ENCODE measurements around the gene PNMT. TPM values are rescaled to one million over a fixed set of nuclear protein-coding genes. Genes with fewer than 3 reads are reported as not detected.

The PNMT gene
- total RNA-seq, 1 experiment from 2014 or later: 0.71 TPM

- Histone ChIP-seq H3K27ac (peak overlapping the region; percentile 76), H3K4me3 (no peak overlapping the region), H3K36me3 (0 out of 2 replicates have a peak, but pooled peaks cover 2% of the 10 kb centered on the region), H3K4me1 (peaks cover 31% of the 10 kb centered on the region), H3K9me3 (replicated peaks) (no peaks in the 10 kb centered on the region), H3K27me3 (no peaks in the 10 kb centered on the region)
- DNase-seq: no peak
These were observed 2.0 kb upstream of the PNMT start for GRCh38 chr17:39666231-39666600.

- Histone ChIP-seq H3K4me1 (peaks cover 26% of the 10 kb centered on the region), H3K27me3 (no peaks in the 10 kb centered on the region), H3K4me3 (peak overlapping the region; percentile 65), H3K9me3 (replicated peaks) (no peaks in the 10 kb centered on the region), H3K36me3 (0 out of 2 replicates have a peak, but pooled peaks cover 2% of the 10 kb centered on the region), H3K27ac (peak overlapping the region; percentile 76)
- DNase-seq: peak; percentile 81 to 85
These were observed 1.5 kb upstream of the PNMT start for GRCh38 chr17:39666601-39667261.

GRCh38 chr17:39667262-39667944 is 850 bp upstream of the PNMT start:
- H3K36me3 ChIP-seq: no peaks in the 10 kb centered on the region
- no peaks in the 10 kb centered on the region for H3K27me3 ChIP-seq
- peaks cover 26% of the 10 kb centered on the region for H3K4me1 ChIP-seq
- peak overlapping the region; percentile 65 for H3K4me3 ChIP-seq
- no peaks in the 10 kb centered on the region for H3K9me3 ChIP-seq (replicated peaks)
- peak overlapping the region; percentile 76 for H3K27ac ChIP-seq
- peak; percentile 52 to 53 for DNase-seq

GRCh38 chr17:39669897-39670735 is 1.9 kb downstream of the PNMT start:
- H3K9me3 ChIP-seq (replicated peaks): no peaks in the 10 kb centered on the region
- H3K36me3 ChIP-seq: no peaks in the 10 kb centered on the region
- H3K27ac ChIP-seq: no peak overlapping the region
- H3K4me3 ChIP-seq: no peak overlapping the region
- no peak for DNase-seq
- H3K27me3 ChIP-seq: no peaks in the 10 kb centered on the region
- H3K4me1 ChIP-seq: peaks cover 29% of the 10 kb centered on the region

GRCh38 chr17:39670746-39671145 is 2.5 kb downstream of the PNMT start:
- Histone ChIP-seq H3K27ac (no peak overlapping the region), H3K4me3 (no peak overlapping the region), H3K27me3 (no peaks in the 10 kb centered on the region), H3K36me3 (no peaks in the 10 kb centered on the region), H3K4me1 (peaks cover 25% of the 10 kb centered on the region), H3K9me3 (replicated peaks) (no peaks in the 10 kb centered on the region)
- DNase-seq: no peak

- Histone ChIP-seq H3K9me3 (replicated peaks) (no peaks in the 10 kb centered on the region), H3K4me1 (peaks cover 14% of the 10 kb centered on the region), H3K4me3 (no peak overlapping the region), H3K27me3 (no peaks in the 10 kb centered on the region), H3K36me3 (no peaks in the 10 kb centered on the region), H3K27ac (no peak overlapping the region)
- peak; percentile 68 to 81 for DNase-seq
These were observed 3.6 kb downstream of the PNMT start for GRCh38 chr17:39671651-39672521.

GRCh38 chr17:39672522-39673334 is 4.5 kb downstream of the PNMT start:
- H3K4me3 ChIP-seq: no peak overlapping the region
- no peaks in the 10 kb centered on the region for H3K27me3 ChIP-seq
- no peak for DNase-seq
- no peaks in the 10 kb centered on the region for H3K36me3 ChIP-seq
- no peaks in the 10 kb centered on the region for H3K9me3 ChIP-seq (replicated peaks)
- H3K4me1 ChIP-seq: peaks cover 15% of the 10 kb centered on the region
- H3K27ac ChIP-seq: no peak overlapping the region

- no peaks in the 10 kb centered on the region for H3K9me3 ChIP-seq (replicated peaks)
- no peaks in the 10 kb centered on the region for H3K36me3 ChIP-seq
- DNase-seq: no peak
- H3K4me1 ChIP-seq: peaks cover 22% of the 10 kb centered on the region
- no peak overlapping the region for H3K4me3 ChIP-seq
- H3K27me3 ChIP-seq: no peaks in the 10 kb centered on the region
- H3K27ac ChIP-seq: no peak overlapping the region
These were observed 5.3 kb downstream of the PNMT start for GRCh38 chr17:39673335-39674081.

GRCh38 chr17:39674179-39674578 is 5.9 kb downstream of the PNMT start:
- Histone ChIP-seq H3K36me3 (no peaks in the 10 kb centered on the region), H3K4me3 (no peak overlapping the region), H3K27me3 (no peaks in the 10 kb centered on the region), H3K27ac (no peak overlapping the region), H3K4me1 (peaks cover 29% of the 10 kb centered on the region), H3K9me3 (replicated peaks) (no peaks in the 10 kb centered on the region)
- DNase-seq: no peak

GRCh38 chr17:39674702-39675389 is 6.6 kb downstream of the PNMT start:
- Histone ChIP-seq H3K36me3 (no peaks in the 10 kb centered on the region), H3K27ac (no peak overlapping the region), H3K27me3 (no peaks in the 10 kb centered on the region), H3K4me3 (no peak overlapping the region), H3K4me1 (peaks cover 34% of the 10 kb centered on the region), H3K9me3 (replicated peaks) (no peaks in the 10 kb centered on the region)
- peak; percentile 52 to 66 for DNase-seq

- Histone ChIP-seq H3K27ac (no peak overlapping the region), H3K4me1 (peaks cover 34% of the 10 kb centered on the region), H3K4me3 (no peak overlapping the region), H3K36me3 (no peaks in the 10 kb centered on the region), H3K9me3 (replicated peaks) (no peaks in the 10 kb centered on the region), H3K27me3 (no peaks in the 10 kb centered on the region)
- no peak for DNase-seq
These were observed 7.3 kb downstream of the PNMT start for GRCh38 chr17:39675390-39676082.

- DNase-seq: no peak
- Histone ChIP-seq H3K36me3 (no peaks in the 10 kb centered on the region), H3K4me1 (peaks cover 34% of the 10 kb centered on the region), H3K9me3 (replicated peaks) (no peaks in the 10 kb centered on the region), H3K27me3 (no peaks in the 10 kb centered on the region), H3K4me3 (no peak overlapping the region), H3K27ac (no peak overlapping the region)
These were observed 8.1 kb downstream of the PNMT start for GRCh38 chr17:39676198-39676819.

Measured in SJCRH30 (cell line).